ENCODE data around the gene SLC12A6.
A peak's percentile ranks its signal among the peaks of the same experiment; 100 is the strongest.

SLC12A6 gene

DNA sequence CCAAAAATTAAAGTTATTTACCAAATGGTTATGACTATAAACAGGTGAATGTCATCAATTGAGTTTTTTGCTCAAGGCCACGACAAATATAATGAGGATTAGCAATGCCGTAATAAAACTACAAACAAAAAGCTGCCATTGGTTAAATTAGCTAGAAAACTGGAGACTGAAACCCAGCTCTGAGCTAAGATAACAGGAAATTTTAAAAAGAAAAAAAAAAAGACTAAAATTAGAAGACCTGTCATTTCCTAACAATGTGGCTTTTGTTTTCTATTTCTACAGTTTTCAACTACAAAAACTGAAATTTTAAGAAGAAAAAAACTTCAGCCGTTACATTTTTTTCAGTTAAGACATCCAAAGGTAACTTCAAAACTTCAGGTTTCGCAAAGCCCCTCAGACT, 9.7 kb downstream of the SLC12A6 start:
- DNase-seq = no peak

DNA sequence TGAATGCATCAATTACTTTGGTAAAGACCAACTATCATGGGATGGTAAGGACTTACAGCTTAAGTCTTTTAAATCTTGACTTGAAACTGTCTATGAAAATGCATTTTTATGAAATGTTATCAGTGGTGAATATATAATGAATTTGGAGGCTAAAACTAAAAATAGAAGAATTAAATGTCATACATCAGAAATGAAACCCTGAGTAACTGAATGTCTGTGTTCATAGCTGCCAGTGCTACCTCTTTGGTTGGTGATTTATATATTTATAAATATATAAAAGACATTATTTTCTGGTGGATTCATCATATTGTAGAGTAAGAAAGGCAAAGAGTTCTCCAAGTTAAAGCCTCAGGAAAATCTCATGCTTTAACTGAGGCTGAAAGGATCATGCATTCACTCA, 12.2 kb downstream of the SLC12A6 start:
- DNase-seq = no peak

- DNase-seq = no peak
These were observed 12.6 kb downstream of the SLC12A6 start for GRCh38 chr15:34324933-34325332.

- no peak for DNase-seq
These were observed 14.4 kb downstream of the SLC12A6 start for GRCh38 chr15:34323217-34323616.

GRCh38 chr15:34318277-34319079, 19.1 kb downstream of the SLC12A6 start:
- peak; percentile 9 for DNase-seq

GRCh38 chr15:34314491-34315490, 22.8 kb downstream of the SLC12A6 start:
- DNase-seq = no peak

DNA sequence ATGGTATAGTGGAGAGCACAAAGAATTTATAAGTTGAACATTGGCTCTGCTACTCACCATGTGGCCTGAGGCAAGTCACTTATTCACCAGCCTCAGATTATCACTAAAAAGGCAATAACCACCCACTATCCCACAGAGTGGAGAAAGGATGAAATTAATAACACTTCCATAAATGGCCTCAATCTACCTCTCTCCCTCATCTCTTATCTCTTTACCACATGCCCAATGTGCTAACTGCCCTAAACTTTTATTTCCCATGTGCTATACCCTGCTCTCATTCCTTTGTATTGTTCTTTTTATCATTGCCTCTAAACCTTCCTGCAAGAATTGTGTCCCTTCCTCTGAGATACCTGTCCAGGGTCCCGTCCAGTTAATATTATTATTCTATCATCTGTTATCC, 26.0 kb downstream of the SLC12A6 start:
- DNase-seq = no peak

- no peak for DNase-seq
These were observed 33.0 kb downstream of the SLC12A6 start for GRCh38 chr15:34304613-34305012.

DNA sequence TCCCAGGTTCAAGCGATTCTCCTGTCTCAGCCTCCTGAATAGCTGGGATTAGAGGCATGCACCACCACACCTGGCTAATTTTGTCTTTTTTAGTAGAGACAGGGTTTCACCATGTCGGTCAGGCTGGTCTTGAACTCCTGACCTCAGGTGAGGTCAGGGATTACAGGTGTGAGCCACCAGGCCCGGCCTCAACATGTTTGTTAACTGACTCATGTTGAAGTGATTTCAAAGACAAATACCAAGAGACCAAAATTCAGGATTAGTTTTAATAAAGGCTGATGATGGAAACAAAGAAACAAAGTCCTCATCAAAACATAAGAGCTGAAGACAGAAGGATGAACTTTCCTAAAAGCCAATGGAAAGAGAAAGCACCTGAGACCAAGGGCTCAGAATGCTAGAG, 36.5 kb downstream of the SLC12A6 start:
- DNase-seq = no peak

GRCh38 chr15:34297059-34297458, 40.5 kb downstream of the SLC12A6 start:
- no peak for DNase-seq

DNA sequence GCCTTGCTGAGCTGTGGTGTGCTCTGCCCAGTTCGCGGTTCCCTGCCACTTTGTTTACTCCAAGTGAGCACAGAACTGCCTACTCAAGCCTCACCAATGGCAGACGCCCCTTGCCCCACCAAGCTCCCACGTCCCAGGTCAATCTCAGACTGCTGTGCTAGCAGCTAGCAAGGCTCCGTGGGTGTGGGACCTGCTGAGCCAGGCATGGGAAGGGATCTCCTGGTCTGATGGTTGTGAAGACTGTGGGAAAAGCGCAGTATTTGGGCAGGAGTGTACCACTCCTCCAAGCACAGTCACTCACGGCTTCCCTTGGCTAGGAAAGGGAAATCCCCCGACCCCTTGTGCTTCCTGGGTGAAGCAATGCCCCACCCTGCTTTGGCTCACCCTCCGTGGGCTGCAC, 45.0 kb downstream of the SLC12A6 start:
- no peak for DNase-seq

GRCh38 chr15:34284937-34285336, 52.6 kb downstream of the SLC12A6 start:
- DNase-seq = no peak

DNA sequence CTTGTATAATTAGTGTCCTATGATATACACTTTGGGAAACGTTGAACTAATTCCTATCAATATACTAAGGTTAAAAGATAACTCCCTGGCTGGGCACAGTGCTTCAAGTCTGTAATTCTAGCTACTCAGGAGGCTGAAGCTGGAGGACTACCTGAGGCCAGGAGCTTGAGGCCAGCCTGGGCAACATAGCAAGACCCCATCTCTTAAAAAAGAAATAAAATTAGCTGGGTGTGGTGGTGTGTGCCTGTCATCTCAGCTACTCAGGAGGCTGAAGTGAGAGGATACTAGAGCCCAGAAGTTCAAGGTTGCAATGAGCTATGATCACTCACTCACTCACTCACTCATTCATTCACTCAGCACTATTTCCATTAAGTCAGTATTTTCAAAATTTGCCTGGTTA, 55.2 kb downstream of the SLC12A6 start:
- no peak for DNase-seq

- no peak for DNase-seq
These were observed 57.4 kb downstream of the SLC12A6 start for GRCh38 chr15:34280193-34280592.

DNA sequence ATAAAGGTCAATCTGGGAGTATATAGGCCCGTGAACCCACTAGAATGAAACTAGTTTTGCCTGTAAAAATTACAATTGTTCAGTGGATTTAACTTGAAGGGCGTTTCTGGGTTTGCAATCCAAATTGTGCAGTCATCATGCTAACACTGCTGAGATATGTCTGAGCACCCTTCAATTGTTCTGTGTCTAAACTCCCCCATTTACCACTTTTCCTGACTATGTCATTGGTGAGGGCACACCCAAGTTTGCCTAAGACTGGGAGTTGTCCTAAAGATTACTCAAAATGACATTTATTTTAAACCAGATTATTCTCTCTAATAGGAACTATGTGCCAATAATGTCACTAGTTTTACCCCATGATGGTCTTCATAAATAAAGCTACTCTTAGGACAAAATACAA, 58.2 kb downstream of the SLC12A6 start:
- DNase-seq = no peak

- DNase-seq = no peak
These were observed 61.9 kb downstream of the SLC12A6 start for GRCh38 chr15:34275721-34276120.

GRCh38 chr15:34275154-34275553, 62.4 kb downstream of the SLC12A6 start:
- no peak for DNase-seq

- DNase-seq = no peak
These were observed 66.1 kb downstream of the SLC12A6 start for GRCh38 chr15:34271493-34271892.

- DNase-seq = no peak
These were observed 70.8 kb downstream of the SLC12A6 start for GRCh38 chr15:34266751-34267150.

GRCh38 chr15:34264076-34264475, 73.5 kb downstream of the SLC12A6 start:
- DNase-seq = no peak

- DNase-seq = no peak
These were observed 75.2 kb downstream of the SLC12A6 start for GRCh38 chr15:34262362-34262761.

- no peak for DNase-seq
These were observed 78.0 kb downstream of the SLC12A6 start for GRCh38 chr15:34259566-34259965.

- DNase-seq = no peak
These were observed 79.4 kb downstream of the SLC12A6 start for GRCh38 chr15:34258151-34258550.

- no peak for DNase-seq
These were observed 85.0 kb downstream of the SLC12A6 start for GRCh38 chr15:34252545-34252944.

All from NCI-H2029 (cell line).